GM12875 (cell line): ENCODE results near the gene KAZALD1.
A peak's percentile ranks its signal among the peaks of the same experiment; 100 is the strongest.

ENCODE experiments used
- H3K4me3 ChIP-seq: one replicate; pipeline ENCODE4 v1.5.1; 2011; ENCODE audit warnings: low read depth, low read length, control low read depth
- TF ChIP-seq, protein P1 (sequence below): IDR thresholded peaks from 2 replicates; pipeline ENCODE4 v1.5.1; 2011; ENCODE audit warnings: low read depth, mild to moderate bottlenecking, control low read depth, inconsistent platforms, low read length, moderate library complexity, borderline replicate concordance; ENCODE audit not compliant: insufficient read depth

Gene KAZALD1

DNA sequence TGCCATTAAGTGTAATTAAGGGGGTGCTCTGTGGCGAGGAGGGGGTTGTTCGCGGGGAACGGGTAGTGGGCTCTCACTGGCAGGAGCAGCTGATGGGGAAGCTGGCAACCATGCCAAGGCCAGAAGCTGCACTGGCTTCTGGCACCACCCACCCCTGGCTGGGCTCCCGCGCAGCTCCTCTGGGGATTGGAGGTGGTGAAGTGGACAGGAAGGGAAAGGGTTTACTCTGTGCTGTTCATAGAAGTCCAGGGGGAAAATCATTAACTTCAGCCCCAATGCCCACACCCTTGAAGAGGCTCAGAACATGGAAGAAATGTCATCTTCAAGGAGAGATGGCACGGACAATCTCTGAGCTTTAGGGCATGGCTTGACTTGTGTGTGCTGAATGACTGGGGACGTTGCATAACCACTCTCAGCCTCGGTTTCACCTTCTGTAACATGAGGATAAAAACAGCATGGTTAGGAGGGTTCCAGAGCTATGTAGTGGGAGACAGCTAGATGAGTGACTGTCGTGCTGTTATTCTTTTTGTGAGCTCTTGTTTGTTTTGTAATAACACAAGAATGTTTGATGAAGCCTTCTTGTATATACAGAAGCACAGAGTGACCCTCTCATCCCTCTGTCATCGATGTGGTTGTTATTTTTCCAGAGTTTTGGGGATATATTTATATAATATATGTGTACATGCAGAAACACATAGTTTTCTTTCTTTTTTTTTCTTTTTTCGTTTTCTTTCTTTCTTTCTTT lies 29.9 kb downstream of the KAZALD1 start:
- no peak overlapping the region for H3K4me3 ChIP-seq

DNA sequence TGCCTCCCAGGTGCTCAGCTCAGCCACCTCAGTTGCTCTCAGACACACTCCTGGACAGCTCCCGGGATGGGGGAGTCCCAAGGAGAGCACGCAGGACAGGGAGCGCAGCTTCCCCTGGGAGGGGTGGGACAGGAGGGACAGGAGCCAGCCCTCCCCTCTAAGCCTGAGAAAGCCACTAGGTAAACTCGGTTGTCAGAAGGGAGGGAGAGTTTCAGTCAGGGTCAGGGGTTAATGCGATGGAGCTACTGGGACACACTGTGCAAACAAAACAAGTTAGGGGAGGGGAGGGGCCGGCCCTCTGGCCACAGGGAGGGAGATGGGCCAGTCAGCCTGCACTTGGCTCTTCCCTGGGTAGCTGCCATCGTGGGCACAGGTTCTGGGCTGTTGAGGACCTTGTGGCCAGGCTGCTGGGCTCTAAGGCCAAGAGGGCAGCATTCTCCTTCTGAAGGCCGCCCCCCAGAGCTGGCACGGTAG lies 31.1 kb downstream of the KAZALD1 start:
- TF ChIP-seq, protein P1, sequence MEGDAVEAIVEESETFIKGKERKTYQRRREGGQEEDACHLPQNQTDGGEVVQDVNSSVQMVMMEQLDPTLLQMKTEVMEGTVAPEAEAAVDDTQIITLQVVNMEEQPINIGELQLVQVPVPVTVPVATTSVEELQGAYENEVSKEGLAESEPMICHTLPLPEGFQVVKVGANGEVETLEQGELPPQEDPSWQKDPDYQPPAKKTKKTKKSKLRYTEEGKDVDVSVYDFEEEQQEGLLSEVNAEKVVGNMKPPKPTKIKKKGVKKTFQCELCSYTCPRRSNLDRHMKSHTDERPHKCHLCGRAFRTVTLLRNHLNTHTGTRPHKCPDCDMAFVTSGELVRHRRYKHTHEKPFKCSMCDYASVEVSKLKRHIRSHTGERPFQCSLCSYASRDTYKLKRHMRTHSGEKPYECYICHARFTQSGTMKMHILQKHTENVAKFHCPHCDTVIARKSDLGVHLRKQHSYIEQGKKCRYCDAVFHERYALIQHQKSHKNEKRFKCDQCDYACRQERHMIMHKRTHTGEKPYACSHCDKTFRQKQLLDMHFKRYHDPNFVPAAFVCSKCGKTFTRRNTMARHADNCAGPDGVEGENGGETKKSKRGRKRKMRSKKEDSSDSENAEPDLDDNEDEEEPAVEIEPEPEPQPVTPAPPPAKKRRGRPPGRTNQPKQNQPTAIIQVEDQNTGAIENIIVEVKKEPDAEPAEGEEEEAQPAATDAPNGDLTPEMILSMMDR = no peak
- no peak overlapping the region for H3K4me3 ChIP-seq

More for the DNA sequence above, 29.9 kb downstream of the KAZALD1 start:
- TF ChIP-seq, protein P1 = no peak

DNA sequence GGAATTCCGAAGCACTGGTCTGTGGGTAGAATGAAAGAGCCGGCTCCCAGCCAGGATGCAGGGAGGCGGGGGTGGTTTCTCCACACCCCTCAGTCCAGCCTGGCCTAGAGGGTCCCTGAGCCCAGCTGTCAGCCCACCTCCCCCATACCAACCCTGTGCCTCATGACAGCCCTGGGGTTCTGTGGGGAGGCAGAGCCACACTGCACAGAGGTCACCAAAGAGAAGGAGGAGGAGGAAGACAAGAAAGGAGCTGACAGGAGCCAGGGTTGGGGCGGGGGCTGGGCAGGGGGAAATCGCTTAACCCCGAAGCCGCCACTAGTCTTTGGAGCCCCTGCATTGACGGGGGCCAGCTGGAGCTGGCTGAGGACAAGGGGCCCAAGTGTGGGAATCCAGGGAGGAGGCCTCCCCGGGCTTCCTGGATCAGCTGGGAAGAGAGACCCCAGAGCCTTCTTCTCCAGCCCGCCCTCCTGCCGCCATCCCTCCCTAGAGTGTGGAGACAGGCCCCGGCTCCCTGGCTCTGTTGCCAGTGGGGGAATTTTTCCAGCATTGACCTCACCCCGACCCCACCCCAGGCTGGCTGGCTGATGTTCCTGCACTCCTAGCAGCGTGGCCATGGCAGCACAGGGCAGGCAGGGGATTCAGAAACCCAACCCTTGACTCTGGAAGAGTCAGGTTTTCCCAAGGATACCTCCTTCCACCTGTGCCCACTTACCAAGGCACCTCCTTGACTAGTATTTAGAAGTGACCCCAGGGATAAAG lies 32.5 kb downstream of the KAZALD1 start:
- TF ChIP-seq, protein P1 = no peak
- no peak overlapping the region for H3K4me3 ChIP-seq

DNA sequence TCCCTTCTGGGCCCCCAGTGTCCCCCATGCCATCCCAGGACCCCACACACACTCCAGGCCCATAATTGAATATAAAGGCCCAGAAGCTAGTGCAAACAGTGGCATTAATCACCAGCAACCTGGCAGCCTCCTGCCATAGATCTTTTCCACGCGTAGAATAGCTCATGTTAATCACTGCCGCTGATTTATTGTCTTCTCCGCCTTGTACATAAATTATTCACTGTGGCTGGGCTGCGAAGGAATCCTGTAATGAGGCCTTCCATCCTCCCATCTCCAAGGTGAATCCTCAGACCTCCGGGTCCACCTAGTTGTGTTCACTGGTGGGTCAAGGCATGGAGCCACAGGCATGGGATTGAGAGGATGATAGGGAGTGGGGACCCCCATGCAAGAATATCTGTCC lies 33.2 kb downstream of the KAZALD1 start:
- TF ChIP-seq, protein P1 = no peak
- no peak overlapping the region for H3K4me3 ChIP-seq

DNA sequence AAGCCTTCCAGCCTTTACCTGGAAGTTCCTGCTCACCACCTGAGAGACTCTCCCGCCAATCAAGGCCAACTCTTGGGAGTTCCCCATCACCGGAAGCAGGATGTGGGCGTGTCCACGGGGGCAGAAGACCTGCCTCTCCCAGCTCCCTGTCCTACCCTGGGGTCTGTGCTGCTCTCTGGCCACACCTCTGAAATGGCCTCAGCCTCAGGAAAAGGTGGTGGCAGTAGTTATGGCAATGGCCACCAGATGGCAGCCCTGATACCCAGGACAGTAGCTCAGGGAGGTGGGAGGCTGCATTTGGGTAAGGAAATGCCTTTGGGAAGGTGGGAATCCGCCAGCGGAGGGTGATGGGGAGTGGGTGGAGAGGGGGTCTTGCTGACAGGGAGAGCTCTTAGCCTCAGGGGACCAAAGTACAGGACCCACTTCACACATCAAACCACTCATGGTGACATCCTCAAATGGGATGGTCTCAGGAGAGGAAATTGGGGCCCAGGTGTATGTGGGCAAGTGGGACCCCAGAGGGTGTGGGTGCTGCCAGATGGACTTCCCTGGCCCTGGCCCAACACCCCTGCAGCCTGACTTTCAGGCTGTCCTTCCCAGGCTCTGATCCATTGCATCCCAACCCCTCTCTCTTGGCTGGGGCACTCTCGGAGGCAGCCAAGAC lies 33.9 kb downstream of the KAZALD1 start:
- TF ChIP-seq, protein P1 = peak; percentile 84
- no peak overlapping the region for H3K4me3 ChIP-seq

DNA sequence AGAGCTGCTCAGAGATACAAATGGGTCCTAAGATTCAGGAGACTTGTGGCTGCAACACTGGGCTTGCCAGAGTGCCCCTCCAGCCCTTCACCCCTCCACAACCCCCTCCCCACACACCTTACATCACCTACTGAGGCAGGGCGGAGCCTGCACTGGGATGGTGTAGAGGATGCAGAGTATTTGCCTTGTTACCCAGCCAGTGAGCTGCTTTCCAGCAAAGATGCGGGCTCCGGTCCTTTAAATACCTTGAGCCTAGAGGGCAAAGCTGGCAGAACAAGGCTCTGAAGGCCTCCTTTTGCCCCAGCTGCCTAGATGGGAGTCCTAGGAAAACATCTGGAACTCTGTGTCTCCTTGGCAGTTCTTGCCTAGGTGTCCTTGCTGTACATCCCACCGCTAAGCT lies 34.6 kb downstream of the KAZALD1 start:
- no peak overlapping the region for H3K4me3 ChIP-seq
- TF ChIP-seq, protein P1 = no peak
